Testis (tissue), 2 donors: ENCODE measurements around the gene OR6B1.

ENCODE experiments used
- POLR2A ChIP-seq: fragments of 450-650 bp; IDR thresholded peaks from one replicate; pipeline ENCODE4 v1.6.1; 2017; ENCODE audit warnings: antibody characterized with exemption, mild to moderate bottlenecking, moderate library complexity
- TF ChIP-seq, protein P1 (sequence below), 3 experiments: fragments of 450-650 bp in 2 of 3; fragments of 200-600 bp in 1 of 3; sonication (generic) in 1 of 3; IDR thresholded peaks; one replicate each; pipeline ENCODE4 v1.5.1; 2016 to 2019; ENCODE audit warnings: antibody characterized with exemption in 3 of 3, mild to moderate bottlenecking in 2 of 3, moderate library complexity in 1 of 3

DNA sequence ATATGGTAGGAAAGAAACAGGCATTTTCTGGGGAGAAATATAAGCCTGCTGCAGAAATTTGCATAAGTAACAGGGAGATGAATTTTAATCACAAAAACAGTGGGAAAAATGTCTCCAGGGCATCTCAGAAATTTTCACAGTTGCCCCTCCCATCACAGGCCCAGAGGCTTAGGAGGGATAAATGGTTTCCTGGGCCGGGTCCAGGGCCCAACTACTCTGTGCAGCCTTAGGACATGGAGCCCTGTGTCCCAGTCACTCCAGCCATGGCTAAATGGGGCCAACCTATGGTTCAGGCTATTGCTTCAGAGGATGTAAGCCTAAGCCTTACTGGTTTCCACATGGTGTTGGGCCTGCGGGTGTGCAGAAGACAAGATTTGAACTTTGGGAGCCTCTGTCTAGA is 9.2 kb downstream of the OR6B1 start:
- TF ChIP-seq, protein P1, sequence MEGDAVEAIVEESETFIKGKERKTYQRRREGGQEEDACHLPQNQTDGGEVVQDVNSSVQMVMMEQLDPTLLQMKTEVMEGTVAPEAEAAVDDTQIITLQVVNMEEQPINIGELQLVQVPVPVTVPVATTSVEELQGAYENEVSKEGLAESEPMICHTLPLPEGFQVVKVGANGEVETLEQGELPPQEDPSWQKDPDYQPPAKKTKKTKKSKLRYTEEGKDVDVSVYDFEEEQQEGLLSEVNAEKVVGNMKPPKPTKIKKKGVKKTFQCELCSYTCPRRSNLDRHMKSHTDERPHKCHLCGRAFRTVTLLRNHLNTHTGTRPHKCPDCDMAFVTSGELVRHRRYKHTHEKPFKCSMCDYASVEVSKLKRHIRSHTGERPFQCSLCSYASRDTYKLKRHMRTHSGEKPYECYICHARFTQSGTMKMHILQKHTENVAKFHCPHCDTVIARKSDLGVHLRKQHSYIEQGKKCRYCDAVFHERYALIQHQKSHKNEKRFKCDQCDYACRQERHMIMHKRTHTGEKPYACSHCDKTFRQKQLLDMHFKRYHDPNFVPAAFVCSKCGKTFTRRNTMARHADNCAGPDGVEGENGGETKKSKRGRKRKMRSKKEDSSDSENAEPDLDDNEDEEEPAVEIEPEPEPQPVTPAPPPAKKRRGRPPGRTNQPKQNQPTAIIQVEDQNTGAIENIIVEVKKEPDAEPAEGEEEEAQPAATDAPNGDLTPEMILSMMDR (IDR thresholded peaks at IDR 0.05): no peak
- TF ChIP-seq POLR2A: no peak
